ENCODE measurements around the gene TTLL3. TPM values are rescaled to one million over a fixed set of nuclear protein-coding genes. Genes with fewer than 3 reads are reported as not detected.
"Not testable (repeated sequence)": the region's sequence is repeated elsewhere in the genome, so short reads cannot be mapped to it uniquely, and the experiment has no call there.

The TTLL3 gene
- total and polyA plus RNA-seq, 4 donors: 32.4 to 75.0 (median 48.6) TPM

GRCh38 chr3:9843715-9844438 is 33.8 kb downstream of the TTLL3 start, which contains the start of gene RPUSD3:
RPUSD3 (minus strand) TSS chr3:9844008; CDS start chr3:9843990, 18 bp downstream.
- Histone ChIP-seq H3K27me3 (ENCODE audit: control insufficient read depth, insufficient read depth, low read length) (no peaks in the 10 kb centered on the region), H3K4me3 (ENCODE audit: low read depth, low read length) (peak within 1 kb of the TSS; percentile 97), H3K27ac (ENCODE audit: low read depth, low read length) (peak within 1 kb of the TSS; percentile 44), H3K9me3 (ENCODE audit: control insufficient read depth, insufficient read depth, low read length) (no peaks in the 10 kb centered on the region), H3K36me3 (ENCODE audit: control insufficient read depth, insufficient read depth, low read length) (peaks cover 30% of the 10 kb centered on the region), H3K4me1 (ENCODE audit: control insufficient read depth, insufficient read depth, low read length) (peaks cover 10% of the 10 kb centered on the region)
- peak; percentile 96 to 99 (median 98) for DNase-seq (ENCODE audit: low read depth in 4 of 6, low spot score in 6 of 6)
- WGBS (ENCODE audit: insufficient coverage): 0% methylated on average over 35 of the region's 42 CpGs

GRCh38 chr3:9846231-9846630 is 36.2 kb downstream of the TTLL3 start:
- peaks cover 10% of the 10 kb centered on the region for H3K4me1 ChIP-seq (ENCODE audit: control insufficient read depth, insufficient read depth, low read length)
- H3K27ac ChIP-seq (ENCODE audit: low read depth, low read length): no peak overlapping the region
- H3K27me3 ChIP-seq (ENCODE audit: control insufficient read depth, insufficient read depth, low read length): no peaks in the 10 kb centered on the region
- DNase-seq (ENCODE audit: low read depth in 4 of 6, low spot score in 6 of 6): no peak
- 72% methylated on average over 6 of the region's 6 CpGs for WGBS (ENCODE audit: insufficient coverage)
- H3K4me3 ChIP-seq (ENCODE audit: low read depth, low read length): no peak overlapping the region
- H3K9me3 ChIP-seq (ENCODE audit: control insufficient read depth, insufficient read depth, low read length): no peaks in the 10 kb centered on the region
- peaks cover 9% of the 10 kb centered on the region for H3K36me3 ChIP-seq (ENCODE audit: control insufficient read depth, insufficient read depth, low read length)

- WGBS (ENCODE audit: insufficient coverage): 92% methylated on average over 4 of the region's 6 CpGs
- H3K27me3 ChIP-seq (ENCODE audit: control insufficient read depth, insufficient read depth, low read length): no peaks in the 10 kb centered on the region
These were observed 36.9 kb downstream of the TTLL3 start for GRCh38 chr3:9846931-9847488.

GRCh38 chr3:9847870-9848269 is 37.8 kb downstream of the TTLL3 start:
- not testable (repeated sequence) for H3K36me3 ChIP-seq (ENCODE audit: control insufficient read depth, insufficient read depth, low read length); H3K4me3 ChIP-seq (ENCODE audit: low read depth, low read length); H3K27ac ChIP-seq (ENCODE audit: low read depth, low read length); H3K9me3 ChIP-seq (ENCODE audit: control insufficient read depth, insufficient read depth, low read length); DNase-seq (ENCODE audit: low read depth in 4 of 6, low spot score in 6 of 6); H3K27me3 ChIP-seq (ENCODE audit: control insufficient read depth, insufficient read depth, low read length)
- WGBS (ENCODE audit: insufficient coverage): no CpG with 5 or more reads among the region's 9 CpGs
- H3K4me1 ChIP-seq (ENCODE audit: control insufficient read depth, insufficient read depth, low read length): peaks cover 14% of the 10 kb centered on the region

More at GRCh38 chr3:9846931-9847488, 36.9 kb downstream of the TTLL3 start:
- Histone ChIP-seq H3K36me3 (ENCODE audit: control insufficient read depth, insufficient read depth, low read length) (peaks cover 1% of the 10 kb centered on the region), H3K27ac (ENCODE audit: low read depth, low read length) (no peak overlapping the region), H3K4me1 (ENCODE audit: control insufficient read depth, insufficient read depth, low read length) (peaks cover 13% of the 10 kb centered on the region), H3K4me3 (ENCODE audit: low read depth, low read length) (no peak overlapping the region), H3K9me3 (ENCODE audit: control insufficient read depth, insufficient read depth, low read length) (no peaks in the 10 kb centered on the region)
- DNase-seq (ENCODE audit: low read depth in 4 of 6, low spot score in 6 of 6): no peak

GRCh38 chr3:9848860-9849259 is 38.8 kb downstream of the TTLL3 start:
- H3K27ac ChIP-seq (ENCODE audit: low read depth, low read length); H3K9me3 ChIP-seq (ENCODE audit: control insufficient read depth, insufficient read depth, low read length); H3K4me3 ChIP-seq (ENCODE audit: low read depth, low read length); H3K4me1 ChIP-seq (ENCODE audit: control insufficient read depth, insufficient read depth, low read length); H3K27me3 ChIP-seq (ENCODE audit: control insufficient read depth, insufficient read depth, low read length); H3K36me3 ChIP-seq (ENCODE audit: control insufficient read depth, insufficient read depth, low read length): not testable (repeated sequence)
- DNase-seq (ENCODE audit: low read depth in 4 of 6, low spot score in 6 of 6): peak in 2 of 6 donors; percentile 43 to 72
- WGBS (ENCODE audit: insufficient coverage): no CpG with 5 or more reads among the region's 4 CpGs

GRCh38 chr3:9851383-9851782 is 41.3 kb downstream of the TTLL3 start:
- 37% methylated on average over 5 of the region's 6 CpGs for WGBS (ENCODE audit: insufficient coverage)
- H3K4me1 ChIP-seq (ENCODE audit: control insufficient read depth, insufficient read depth, low read length); H3K27me3 ChIP-seq (ENCODE audit: control insufficient read depth, insufficient read depth, low read length); H3K4me3 ChIP-seq (ENCODE audit: low read depth, low read length); H3K36me3 ChIP-seq (ENCODE audit: control insufficient read depth, insufficient read depth, low read length); DNase-seq (ENCODE audit: low read depth in 4 of 6, low spot score in 6 of 6); H3K9me3 ChIP-seq (ENCODE audit: control insufficient read depth, insufficient read depth, low read length): not testable (repeated sequence)
- H3K27ac ChIP-seq (ENCODE audit: low read depth, low read length): peak overlapping the region; percentile 35

- not testable (repeated sequence) for H3K9me3 ChIP-seq (ENCODE audit: control insufficient read depth, insufficient read depth, low read length); H3K27me3 ChIP-seq (ENCODE audit: control insufficient read depth, insufficient read depth, low read length); H3K4me3 ChIP-seq (ENCODE audit: low read depth, low read length); H3K36me3 ChIP-seq (ENCODE audit: control insufficient read depth, insufficient read depth, low read length); H3K4me1 ChIP-seq (ENCODE audit: control insufficient read depth, insufficient read depth, low read length)
- peak overlapping the region; percentile 35 for H3K27ac ChIP-seq (ENCODE audit: low read depth, low read length)
- DNase-seq (ENCODE audit: low read depth in 4 of 6, low spot score in 6 of 6): peak in 1 of 6 donors; percentile 47
- whole genome bisulfite sequencing (ENCODE audit: insufficient coverage): 28% methylated on average over 2 of the region's 6 CpGs
These were observed 41.9 kb downstream of the TTLL3 start for GRCh38 chr3:9851926-9852325.

GRCh38 chr3:9852528-9852927 is 42.5 kb downstream of the TTLL3 start:
- Histone ChIP-seq H3K4me3 (ENCODE audit: low read depth, low read length) (no peak overlapping the region), H3K27me3 (ENCODE audit: control insufficient read depth, insufficient read depth, low read length) (no peaks in the 10 kb centered on the region), H3K27ac (ENCODE audit: low read depth, low read length) (no peak overlapping the region), H3K36me3 (ENCODE audit: control insufficient read depth, insufficient read depth, low read length) (no peaks in the 10 kb centered on the region), H3K9me3 (ENCODE audit: control insufficient read depth, insufficient read depth, low read length) (no peaks in the 10 kb centered on the region), H3K4me1 (ENCODE audit: control insufficient read depth, insufficient read depth, low read length) (peaks cover 7% of the 10 kb centered on the region)
- 97% methylated on average over 4 of the region's 6 CpGs for WGBS (ENCODE audit: insufficient coverage)
- no peak for DNase-seq (ENCODE audit: low read depth in 4 of 6, low spot score in 6 of 6)

- H3K9me3 ChIP-seq (ENCODE audit: control insufficient read depth, insufficient read depth, low read length); H3K4me1 ChIP-seq (ENCODE audit: control insufficient read depth, insufficient read depth, low read length); H3K27ac ChIP-seq (ENCODE audit: low read depth, low read length); H3K4me3 ChIP-seq (ENCODE audit: low read depth, low read length); DNase-seq (ENCODE audit: low read depth in 4 of 6, low spot score in 6 of 6); H3K36me3 ChIP-seq (ENCODE audit: control insufficient read depth, insufficient read depth, low read length); H3K27me3 ChIP-seq (ENCODE audit: control insufficient read depth, insufficient read depth, low read length): not testable (repeated sequence)
- WGBS (ENCODE audit: insufficient coverage): 84% methylated on average over 7 of the region's 11 CpGs
These were observed 44.4 kb downstream of the TTLL3 start for GRCh38 chr3:9854291-9854940.
